Panc1 (cell line): ENCODE results near the gene SNRNP70. TPM values are rescaled to one million over a fixed set of nuclear protein-coding genes. Genes with fewer than 3 reads are reported as not detected.
A peak's percentile ranks its signal among the peaks of the same experiment; 100 is the strongest.
"Not testable (repeated sequence)": the region's sequence is repeated elsewhere in the genome, so short reads cannot be mapped to it uniquely, and the experiment has no call there.

ENCODE experiments used
- ATAC-seq: fragments of 200-7000 bp; cut with Tn5 transposase; 2 replicates; pipeline ENCODE4 v1.9.1; 2020; ENCODE audit warnings: mild to moderate bottlenecking, moderate library complexity
- BruUV-seq: library from RNA; stranded (reverse); fragments of 400-500 nt; replicated peaks from 2 replicates; lab custom pipeline; 2021; lab: Mats Ljungman, UMichigan
- CTCF ChIA-PET: fragments of 300-600 bp; sonication (Branson Sonifier 250); formaldehyde crosslinking; loops from one replicate; lab custom pipeline; 2022; ENCODE audit warnings: antibody characterized with exemption; lab: Charles Lee
- POLR2A ChIA-PET: fragments of 300-600 bp; sonication (Branson Sonifier 250); formaldehyde crosslinking; loops from one replicate; lab custom pipeline; 2022; ENCODE audit warnings: antibody characterized with exemption; lab: Charles Lee
- DNase-seq: peaks from one replicate; pipeline ENCODE4 v3.0.0-alpha.2; 2010; ENCODE audit warnings: low read depth, low spot score
- H3K27ac ChIP-seq: 2 replicates; pipeline ENCODE4 v1.5.1; 2011; ENCODE audit warnings: mild to moderate bottlenecking, low read length, inconsistent platforms
- H3K27me3 ChIP-seq: fragments of 200-500 bp; sonication (Bioruptor generic); 2 replicates; pipeline ENCODE4 v1.6.0; 2014; ENCODE audit warnings: low read length, inconsistent platforms; ENCODE audit not compliant: control insufficient read depth, insufficient read depth
- H3K36me3 ChIP-seq: fragments of 200-500 bp; sonication (Bioruptor generic); 2 replicates; pipeline ENCODE4 v1.5.1; 2014; ENCODE audit warnings: inconsistent platforms, mild to moderate bottlenecking, low read length, moderate library complexity; ENCODE audit not compliant: control insufficient read depth, insufficient read depth
- H3K4me1 ChIP-seq: 2 replicates; pipeline ENCODE4 v1.5.1; 2011; ENCODE audit warnings: inconsistent platforms, mild to moderate bottlenecking, low read length, moderate library complexity; ENCODE audit not compliant: control insufficient read depth, insufficient read depth
- H3K4me3 ChIP-seq, 2 experiments: 2 replicates each; pipeline ENCODE4 v1.5.1; 2011 to 2012; ENCODE audit warnings: low read depth in 2 of 2, low read length in 2 of 2, mild to moderate bottlenecking in 2 of 2, inconsistent platforms in 1 of 2, moderate library complexity in 1 of 2
- H3K9me3 ChIP-seq: fragments of 200-500 bp; sonication (Bioruptor generic); 2 replicates; pipeline ENCODE4 v1.5.1; 2014; ENCODE audit warnings: low read depth, mild to moderate bottlenecking, inconsistent platforms, low read length, moderate library complexity; ENCODE audit not compliant: control insufficient read depth, insufficient read depth
- CTCF ChIP-seq: fragments of 450-650 bp; IDR thresholded peaks from 2 replicates; pipeline ENCODE4 v1.5.1; 2017; ENCODE audit warnings: mild to moderate bottlenecking
- POLR2AphosphoS5 ChIP-seq: IDR thresholded peaks from 2 replicates; pipeline ENCODE4 v1.6.1; 2012; ENCODE audit warnings: mild to moderate bottlenecking, low read depth, low read length, moderate library complexity
- REST ChIP-seq, 2 experiments: IDR thresholded peaks; 2 replicates each; pipeline ENCODE4 v1.6.1; 2011 to 2012; ENCODE audit warnings: low read depth in 2 of 2, control low read depth in 1 of 2, low read length in 1 of 2, mild to moderate bottlenecking in 1 of 2, moderate library complexity in 1 of 2; ENCODE audit not compliant: insufficient read depth in 1 of 2
- SIN3A ChIP-seq: IDR thresholded peaks from 2 replicates; pipeline ENCODE4 v1.6.1; 2012; ENCODE audit warnings: low read depth, mild to moderate bottlenecking, low read length, moderate library complexity, borderline replicate concordance; ENCODE audit not compliant: insufficient read depth
- TCF7L2 ChIP-seq: IDR thresholded peaks from 2 replicates; pipeline ENCODE4 v1.6.1; 2011; ENCODE audit warnings: mild to moderate bottlenecking, low read depth, low read length, inconsistent platforms
- in situ Hi-C: cut with HindIII; loops from 2 replicates; pipeline ENCODE4 v1.10.0; 2016; ENCODE audit warnings: low sequenced_read_pairs, low pct_unique_long_range_greater_than_20kb
- intact Hi-C: fragments of 100-400 bp; cut with micrococcal nuclease; formaldehyde crosslinking; loops from one replicate; pipeline ENCODE4 v1.10.0; 2022; ENCODE audit not compliant: unreplicated experiment
- total RNA-seq: library from RNA; stranded (reverse); gene quantifications from one replicate; pipeline ENCODE4 v1.2.1, GENCODE V29; 2021; ENCODE audit not compliant: unreplicated experiment

The SNRNP70 gene
- total RNA-seq, 1 experiment from 2014 or later, result 180 TPM

GRCh38 chr19:49049011-49049410 lies 36.2 kb upstream of the SNRNP70 start, which contains the start of gene CGB8:
Gene CGB8, minus strand, starts transcription at chr19:49049111. Its CDS starts 372 bp downstream, at chr19:49048739.
- intact Hi-C loops, POLR2A ChIA-PET, H3K27ac ChIP-seq, ATAC-seq, H3K9me3 ChIP-seq, in situ Hi-C loops, BruUV-seq, H3K4me1 ChIP-seq, CTCF ChIA-PET, H3K36me3 ChIP-seq, DNase-seq, H3K27me3 ChIP-seq, H3K4me3 ChIP-seq: not testable (repeated sequence)

- BruUV-seq, CTCF ChIA-PET, H3K36me3 ChIP-seq, H3K27me3 ChIP-seq, H3K4me3 ChIP-seq, POLR2A ChIA-PET, DNase-seq, ATAC-seq, H3K27ac ChIP-seq, H3K9me3 ChIP-seq, in situ Hi-C loops, intact Hi-C loops, H3K4me1 ChIP-seq: not testable (repeated sequence)
Observed at GRCh38 chr19:49049834-49050233, 35.4 kb upstream of the SNRNP70 start.

DNA sequence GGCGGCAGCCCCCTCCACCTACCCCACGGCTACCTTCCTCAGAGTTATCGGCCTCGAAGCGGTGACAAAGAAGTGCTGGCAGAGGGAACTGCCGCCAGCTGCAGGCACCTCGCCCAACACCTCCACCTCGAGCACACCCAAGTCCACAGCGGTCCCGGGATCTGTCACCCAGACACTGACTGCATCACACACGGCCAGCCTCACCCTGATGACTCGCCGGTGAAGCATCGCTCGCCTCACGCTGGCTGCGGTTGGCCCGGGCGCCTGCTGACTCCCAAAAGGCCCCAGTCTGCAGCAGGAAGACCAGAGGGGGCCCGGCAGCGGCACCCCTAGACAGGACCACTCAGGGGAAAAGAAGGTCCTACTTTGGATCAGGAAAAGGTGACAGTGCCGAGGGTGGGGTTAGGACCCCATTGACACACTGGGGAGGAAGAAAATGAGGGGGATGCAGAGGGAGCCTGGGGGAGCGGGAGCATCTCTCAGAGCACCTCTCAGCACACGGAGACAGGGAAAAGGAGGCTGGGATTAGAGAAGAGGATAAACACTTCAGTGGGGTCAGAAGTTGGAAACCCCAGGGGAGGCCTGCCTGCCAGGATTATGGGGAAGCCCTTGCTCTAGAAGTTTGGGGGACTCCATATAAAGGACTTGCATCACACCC lies 34.7 kb upstream of the SNRNP70 start:
- DNase-seq, CTCF ChIA-PET, H3K4me1 ChIP-seq, intact Hi-C loops, POLR2A ChIA-PET, H3K9me3 ChIP-seq, H3K4me3 ChIP-seq, BruUV-seq, H3K27ac ChIP-seq, H3K27me3 ChIP-seq, in situ Hi-C loops, H3K36me3 ChIP-seq: not testable (repeated sequence)
- peak; percentile 83; the same call in 1 of the 2 replicates for ATAC-seq

DNA sequence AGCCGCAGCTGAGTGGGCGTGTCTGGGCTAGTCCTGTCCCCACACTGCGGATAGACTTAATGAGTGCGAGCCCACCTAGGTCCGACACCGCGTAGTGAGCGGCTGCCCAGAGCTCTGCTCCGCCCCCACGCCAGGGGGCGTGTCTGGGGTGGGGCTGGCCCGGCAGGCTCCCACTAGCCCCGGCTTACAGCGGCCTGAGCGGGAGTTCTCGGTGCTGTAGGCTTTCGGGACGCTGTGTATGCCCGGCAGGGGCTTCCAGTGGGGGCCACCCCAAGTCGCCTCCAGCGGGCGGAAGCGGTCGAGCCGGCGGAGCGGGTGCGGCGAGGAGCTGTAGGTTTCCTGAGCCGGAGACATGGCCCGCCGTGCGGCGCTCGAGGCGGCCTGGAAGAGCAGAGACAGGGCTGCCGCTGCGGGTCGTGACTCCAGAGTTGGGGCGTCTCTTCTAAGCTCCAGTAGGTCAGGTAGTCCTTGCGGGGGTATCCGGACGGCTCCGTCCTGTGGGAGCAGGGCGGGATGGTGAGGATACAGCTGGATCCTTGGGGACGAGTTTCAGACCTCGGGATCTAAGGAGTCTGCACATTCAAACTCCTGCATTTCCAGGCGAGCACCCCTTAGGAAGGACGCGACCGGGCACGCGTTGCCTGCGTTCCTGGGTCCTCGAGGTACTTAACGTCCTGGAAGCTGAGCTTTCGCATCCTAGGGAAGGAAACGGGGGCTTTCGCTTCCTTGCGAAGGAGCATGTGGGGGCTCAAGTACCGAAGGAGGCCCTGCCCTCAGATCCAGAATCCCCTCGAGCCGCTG lies 28.9 kb upstream of the SNRNP70 start:
- TF ChIP-seq POLR2AphosphoS5 (no peak), REST (IDR thresholded peaks at IDR 0.05; ENCODE audit: insufficient read depth in 1 of 2, low read depth in 2 of 2, low read length in 1 of 2) (no peak), CTCF (no peak; the same call in 1 of the 2 replicates), SIN3A (no peak), TCF7L2 (no peak)
- intact Hi-C loops (no loop called here), in situ Hi-C loops (no loop called here)
- DNase-seq, result no peak
- Histone ChIP-seq H3K27ac (peak overlapping the region; percentile 29; the same call in 1 of the 2 replicates), H3K36me3 (no peaks in the 10 kb centered on the region), H3K9me3 (no peaks in the 10 kb centered on the region), H3K4me1 (no peaks in the 10 kb centered on the region), H3K4me3 (peak overlapping the region; percentile 49 to 64), H3K27me3 (no peaks in the 10 kb centered on the region)
- ChIA-PET CTCF (interaction anchor here (0.5 kb wide), 1 partner anchor 61 kb away, joined by 7 read pairs; no protein-coding TSS in a partner anchor), POLR2A (interaction anchor here (0.6 kb wide), 1 partner anchor 37 kb away, joined by 4 read pairs; no protein-coding TSS in a partner anchor)
- ATAC-seq, result peak; percentile 92
- BruUV-seq, result no TSS peak
